Lower leg skin (tissue), 4 donors: ENCODE measurements around the gene PAX7. TPM values are rescaled to one million over a fixed set of nuclear protein-coding genes. Genes with fewer than 3 reads are reported as not detected.

Experiments used
- DNase-seq, 2 donors: peaks; one replicate each; pipeline ENCODE4 v3.0.0-alpha.2; 2019; ENCODE audit warnings: low spot score in 2 of 2
- H3K4me3 ChIP-seq: fragments of 200-600 bp; sonication (generic); 2 replicates; pipeline ENCODE4 v1.5.1; 2017; ENCODE audit warnings: mild to moderate bottlenecking, low read depth; ENCODE audit not compliant: poor library complexity, severe bottlenecking
- POLR2A ChIP-seq, 2 donors: fragments of 450-650 bp; IDR thresholded peaks; one replicate each; pipeline ENCODE4 v1.6.1; 2016 to 2017; ENCODE audit warnings: antibody characterized with exemption in 2 of 2, mild to moderate bottlenecking in 1 of 2, moderate library complexity in 1 of 2
- WGBS, 2 donors: methylation state at CpG; one replicate each; pipeline ENCODE4 v1.1.5; 2018; 5-methylcytosine and 5-hydroxymethylcytosine counted together
- intact Hi-C: fragments of 100-400 bp; cut with DNase I; formaldehyde crosslinking; loops from one replicate; pipeline ENCODE4 v1.15.0; 2023; ENCODE audit warnings: low total_unique reads
- total RNA-seq, 4 donors: library from RNA; depleted of rRNA; stranded (reverse); fragments of >200 nt; gene quantifications; one replicate each; pipeline ENCODE4 v1.1.0, GENCODE V29; 2016
- TF ChIP-seq, protein P1 (sequence below), 3 donors: fragments of 450-650 bp; IDR thresholded peaks; one replicate each; pipeline ENCODE4 v1.5.1; 2016; ENCODE audit warnings: antibody characterized with exemption in 3 of 3, mild to moderate bottlenecking in 3 of 3, moderate library complexity in 2 of 3

PAX7 gene
- total RNA-seq, 4 donors from 2014 or later = 0.06 to 0.11 TPM; not detected in 2

DNA sequence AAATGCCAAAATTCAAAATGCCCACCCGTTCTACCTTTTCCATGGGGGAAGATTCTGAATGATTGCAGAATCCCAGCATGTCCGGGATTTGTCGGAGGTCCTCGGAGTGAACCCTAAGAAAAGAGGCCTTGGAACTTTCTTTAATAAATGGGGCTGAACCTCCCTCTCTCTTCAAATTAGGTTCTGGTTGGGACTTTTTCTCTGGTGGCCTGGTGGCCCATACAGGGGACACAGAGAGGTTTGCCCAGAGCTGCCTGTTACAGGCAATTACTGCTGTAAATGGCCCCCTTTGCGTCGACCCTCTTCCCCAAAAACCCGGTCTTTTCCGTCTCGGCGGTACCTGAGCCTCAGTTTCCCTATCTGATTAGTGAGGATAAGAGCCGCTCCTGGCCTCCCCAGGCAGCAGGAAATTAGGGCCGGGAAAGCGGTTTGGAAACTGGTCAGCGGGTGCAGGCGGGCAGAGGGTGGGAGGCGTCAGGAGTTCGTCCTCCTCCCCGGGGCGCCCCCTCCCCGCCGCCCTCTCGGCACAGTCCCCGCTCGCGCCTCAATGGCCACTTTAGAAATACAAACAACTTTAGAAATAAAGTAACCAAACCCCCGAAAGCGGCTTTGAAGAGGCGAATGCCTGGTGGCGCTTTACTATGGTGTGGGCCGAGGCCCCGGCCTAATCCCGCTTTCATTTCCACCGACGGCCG lies 15.6 kb downstream of the PAX7 start:
- no peak overlapping the region for H3K4me3 ChIP-seq
- TF ChIP-seq, protein P1, sequence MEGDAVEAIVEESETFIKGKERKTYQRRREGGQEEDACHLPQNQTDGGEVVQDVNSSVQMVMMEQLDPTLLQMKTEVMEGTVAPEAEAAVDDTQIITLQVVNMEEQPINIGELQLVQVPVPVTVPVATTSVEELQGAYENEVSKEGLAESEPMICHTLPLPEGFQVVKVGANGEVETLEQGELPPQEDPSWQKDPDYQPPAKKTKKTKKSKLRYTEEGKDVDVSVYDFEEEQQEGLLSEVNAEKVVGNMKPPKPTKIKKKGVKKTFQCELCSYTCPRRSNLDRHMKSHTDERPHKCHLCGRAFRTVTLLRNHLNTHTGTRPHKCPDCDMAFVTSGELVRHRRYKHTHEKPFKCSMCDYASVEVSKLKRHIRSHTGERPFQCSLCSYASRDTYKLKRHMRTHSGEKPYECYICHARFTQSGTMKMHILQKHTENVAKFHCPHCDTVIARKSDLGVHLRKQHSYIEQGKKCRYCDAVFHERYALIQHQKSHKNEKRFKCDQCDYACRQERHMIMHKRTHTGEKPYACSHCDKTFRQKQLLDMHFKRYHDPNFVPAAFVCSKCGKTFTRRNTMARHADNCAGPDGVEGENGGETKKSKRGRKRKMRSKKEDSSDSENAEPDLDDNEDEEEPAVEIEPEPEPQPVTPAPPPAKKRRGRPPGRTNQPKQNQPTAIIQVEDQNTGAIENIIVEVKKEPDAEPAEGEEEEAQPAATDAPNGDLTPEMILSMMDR (IDR thresholded peaks at IDR 0.05) = no peak
- no peak for TF ChIP-seq POLR2A (IDR thresholded peaks at IDR 0.05)
- WGBS, 2 donors = 3 to 4% methylated on average over 35 of the region's 35 CpGs
- DNase-seq = no peak
- intact Hi-C loops = no loop called here

DNA sequence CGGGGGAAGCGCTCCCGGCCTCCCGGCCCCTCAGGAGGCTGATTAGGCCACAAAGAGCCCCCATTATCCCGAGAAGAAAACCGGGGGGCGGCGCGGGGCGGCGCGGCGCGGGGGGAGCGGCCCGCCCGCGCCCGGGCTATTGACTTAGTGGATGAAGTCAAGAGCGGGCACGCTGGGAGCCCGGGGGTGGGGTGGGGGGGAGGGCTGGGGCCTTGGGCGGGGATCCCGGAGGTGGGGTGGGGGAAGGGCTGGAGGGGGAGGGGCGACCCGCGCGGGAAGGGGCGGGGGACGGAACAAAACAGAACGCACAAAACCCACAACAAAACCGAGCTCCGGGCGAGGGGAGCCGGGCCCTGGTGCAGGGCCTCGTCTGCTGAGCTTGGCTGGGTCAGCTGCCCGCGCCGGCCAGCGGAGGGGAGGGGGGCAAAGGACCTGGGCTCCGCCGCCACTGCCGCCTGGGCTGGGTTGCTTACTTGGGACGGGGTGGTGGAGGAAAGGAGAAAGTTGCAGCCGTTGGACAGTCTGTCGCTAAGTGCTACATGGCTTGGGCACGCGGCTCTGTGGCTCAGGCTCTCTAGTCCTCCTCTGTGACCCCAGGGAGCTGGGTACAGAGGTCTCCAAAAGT lies 16.3 kb downstream of the PAX7 start:
- no peak for DNase-seq
- intact Hi-C loops = no loop called here
- WGBS, 2 donors = 2 to 3% methylated on average over 17 to 28 of the region's 48 CpGs
- H3K4me3 ChIP-seq = no peak overlapping the region
- TF ChIP-seq, protein P1 (IDR thresholded peaks at IDR 0.05) = no peak
- no peak for TF ChIP-seq POLR2A (IDR thresholded peaks at IDR 0.05)

- WGBS, 2 donors = 33 to 38% methylated on average over 3 of the region's 3 CpGs
- no peak for TF ChIP-seq POLR2A (IDR thresholded peaks at IDR 0.05)
- TF ChIP-seq, protein P1 (IDR thresholded peaks at IDR 0.05) = no peak
- intact Hi-C loops = no loop called here
- no peak for DNase-seq
- no peak overlapping the region for H3K4me3 ChIP-seq
Measured at GRCh38 chr1:18647681-18648214, 17.1 kb downstream of the PAX7 start.

GRCh38 chr1:18649693-18650370 lies 19.2 kb downstream of the PAX7 start:
- intact Hi-C loops = no loop called here
- 65 to 68% methylated on average over 5 of the region's 5 CpGs for WGBS, 2 donors

DNA sequence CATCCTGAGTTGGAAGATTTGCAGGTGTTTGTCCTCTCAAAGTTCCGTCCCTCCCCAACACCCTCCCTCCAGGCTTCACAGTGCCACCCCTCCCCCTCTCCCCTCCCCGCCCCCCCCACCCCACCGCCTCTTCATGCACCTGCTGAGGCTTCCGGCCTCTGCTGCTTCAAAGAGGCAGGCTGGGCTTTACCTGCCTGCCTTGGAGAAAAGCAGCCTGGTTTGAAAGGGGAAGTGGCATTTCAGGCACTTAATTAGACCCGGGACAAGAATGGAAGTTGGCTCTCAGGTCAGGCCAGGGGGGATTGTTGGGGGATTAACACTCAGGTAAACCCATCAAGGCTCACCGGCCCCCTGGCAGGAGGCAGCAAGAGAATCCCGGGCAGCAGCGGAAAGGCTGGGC lies 21.1 kb downstream of the PAX7 start:
- TF ChIP-seq POLR2A (IDR thresholded peaks at IDR 0.05) = no peak
- TF ChIP-seq, protein P1 (IDR thresholded peaks at IDR 0.05) = no peak
- WGBS, 2 donors = 33 to 39% methylated on average over 8 of the region's 8 CpGs
- intact Hi-C loops = no loop called here

More at GRCh38 chr1:18649693-18650370, 19.2 kb downstream of the PAX7 start:
- no peak for DNase-seq
- TF ChIP-seq, protein P1 (IDR thresholded peaks at IDR 0.05) = no peak
- TF ChIP-seq POLR2A (IDR thresholded peaks at IDR 0.05) = no peak
- no peak overlapping the region for H3K4me3 ChIP-seq

More for the DNA sequence above, 21.1 kb downstream of the PAX7 start:
- H3K4me3 ChIP-seq = no peak overlapping the region
- DNase-seq = no peak
